Ammon's horn (tissue), 1 donor: ENCODE data around the gene ADAMTS15.
"Not testable (repeated sequence)": the region's sequence is repeated elsewhere in the genome, so short reads cannot be mapped to it uniquely, and the experiment has no call there.

ENCODE experiments used
- DNase-seq: peaks from one replicate; pipeline ENCODE4 v3.0.0-alpha.2; 2016; ENCODE audit warnings: low spot score

The ADAMTS15 gene

DNA sequence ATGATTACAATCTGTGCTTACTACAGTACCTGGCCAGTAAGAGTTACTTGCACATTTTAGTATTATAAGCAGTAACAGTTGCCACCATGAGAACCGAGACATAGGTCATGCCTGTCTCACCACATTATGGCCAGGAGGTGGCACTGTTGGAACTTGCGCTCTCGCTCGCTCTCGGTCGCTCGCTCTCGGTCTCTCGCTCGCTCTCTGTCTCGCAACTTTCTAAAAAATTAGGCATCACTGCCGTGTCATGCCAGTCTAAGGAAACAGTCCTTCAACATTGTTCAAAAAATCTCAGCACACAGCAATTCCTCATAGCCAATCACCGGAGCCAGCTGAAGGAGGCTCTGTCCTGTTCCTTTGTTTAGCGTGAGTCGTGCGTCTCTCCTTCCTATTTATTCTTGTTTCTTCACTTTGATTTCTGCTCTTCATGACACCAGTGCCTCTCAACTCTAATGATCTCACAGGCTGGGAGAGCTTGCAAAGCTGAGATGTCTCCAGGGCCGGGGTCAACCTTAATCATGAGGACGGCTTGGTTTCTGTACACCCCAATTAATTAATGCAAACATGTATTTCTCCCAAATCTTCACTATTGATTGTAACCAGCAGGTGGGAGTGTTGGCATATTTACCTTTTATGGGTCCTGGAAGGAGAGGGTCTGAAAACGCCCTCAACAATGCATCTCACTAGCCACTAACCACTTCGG, 13.8 kb upstream of the ADAMTS15 start:
- peak; percentile 94 for DNase-seq

DNA sequence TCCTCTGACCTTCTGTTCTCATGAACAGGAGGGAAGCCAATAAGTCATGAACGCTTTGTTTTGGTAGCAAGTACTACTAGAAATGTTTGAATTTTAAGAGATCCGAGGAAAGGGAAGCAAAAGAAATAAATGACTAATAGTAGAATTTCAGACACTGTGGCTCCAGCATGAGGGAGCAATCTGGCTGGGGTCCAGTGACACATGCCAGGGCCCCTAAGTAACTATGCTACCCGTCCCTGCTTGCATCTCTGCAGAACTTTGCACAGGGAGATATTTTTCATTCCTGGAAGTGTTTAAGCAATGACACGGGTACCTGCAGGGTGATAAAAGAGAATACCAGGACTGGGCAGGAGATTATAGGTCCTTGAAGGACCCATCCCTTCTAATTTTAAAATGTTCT, 12.8 kb upstream of the ADAMTS15 start:
- no peak for DNase-seq

DNA sequence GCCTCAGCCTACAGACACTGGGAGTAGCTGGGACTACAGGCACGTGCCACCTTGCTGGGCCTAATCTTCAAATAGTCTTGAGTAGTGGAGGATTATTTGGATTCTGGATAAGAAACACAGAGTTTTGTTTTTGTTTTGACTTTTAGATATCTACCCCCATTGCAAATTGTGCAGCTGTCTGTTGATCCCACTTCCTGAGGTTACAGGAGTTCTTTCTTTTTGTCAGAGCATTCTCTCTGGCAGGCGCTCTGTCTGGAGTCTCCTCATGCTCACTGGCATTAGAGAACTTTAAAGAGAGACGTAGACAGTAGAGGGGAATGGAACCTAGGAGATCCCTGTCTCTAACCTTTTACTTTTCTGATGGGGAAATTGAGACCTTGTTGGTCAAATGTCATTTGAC, 12.3 kb upstream of the ADAMTS15 start:
- DNase-seq = no peak

DNA sequence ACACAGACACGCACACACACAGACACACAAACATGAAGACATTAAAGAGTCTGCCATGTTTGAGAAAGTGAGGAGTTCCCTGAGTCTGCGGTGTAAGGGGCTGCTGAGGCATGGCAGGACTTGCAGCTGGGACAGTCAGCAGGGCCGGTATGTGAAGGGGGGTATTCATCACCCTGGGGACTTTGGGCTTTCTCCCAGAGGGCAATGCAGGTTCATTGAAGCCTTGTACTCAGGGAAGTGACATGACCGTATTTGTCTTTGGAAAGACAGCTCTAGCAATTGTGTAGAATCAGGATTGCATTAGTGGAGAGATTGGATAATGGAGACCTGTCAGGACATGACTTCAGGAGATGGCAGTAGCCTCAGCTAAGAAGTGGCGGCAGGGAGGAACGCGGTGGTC, 10.6 kb upstream of the ADAMTS15 start:
- DNase-seq = no peak

DNA sequence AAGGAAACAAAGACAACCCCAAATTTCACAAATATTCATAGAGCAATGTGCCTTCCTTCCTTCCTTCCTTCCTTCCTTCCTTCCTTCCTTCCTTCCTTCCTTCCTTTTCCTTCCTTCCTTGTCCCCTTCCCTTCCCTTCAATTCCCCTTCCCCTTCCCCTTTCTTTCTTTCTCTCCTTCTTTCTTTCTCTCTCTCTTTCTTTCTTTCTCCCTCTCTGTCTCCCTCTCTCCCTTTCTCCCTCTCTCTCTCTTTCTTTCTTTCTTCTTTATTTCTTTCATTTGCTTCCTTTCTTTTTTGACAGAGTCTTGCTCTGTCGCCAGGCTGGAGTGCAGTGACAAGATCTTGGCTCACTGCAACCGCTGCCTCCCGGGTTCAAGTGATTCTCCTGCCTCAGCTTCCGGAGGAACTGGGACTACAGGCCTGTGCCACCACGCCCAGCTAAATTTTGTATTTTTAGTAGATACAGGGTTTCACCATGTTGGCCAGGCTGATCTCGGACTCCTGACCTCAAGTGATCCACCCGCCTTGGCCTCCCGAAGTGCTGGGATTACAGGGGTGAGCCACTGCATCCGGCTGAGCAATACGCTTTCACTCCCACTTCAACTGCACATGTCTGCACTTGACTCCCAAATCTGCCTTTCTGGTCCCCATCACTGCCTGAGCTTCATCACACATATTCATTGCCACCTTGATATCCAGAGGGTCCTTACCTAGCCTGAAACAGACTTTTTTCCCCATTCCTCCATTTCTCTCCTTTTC, 9.9 kb upstream of the ADAMTS15 start:
- not testable (repeated sequence) for DNase-seq

DNA sequence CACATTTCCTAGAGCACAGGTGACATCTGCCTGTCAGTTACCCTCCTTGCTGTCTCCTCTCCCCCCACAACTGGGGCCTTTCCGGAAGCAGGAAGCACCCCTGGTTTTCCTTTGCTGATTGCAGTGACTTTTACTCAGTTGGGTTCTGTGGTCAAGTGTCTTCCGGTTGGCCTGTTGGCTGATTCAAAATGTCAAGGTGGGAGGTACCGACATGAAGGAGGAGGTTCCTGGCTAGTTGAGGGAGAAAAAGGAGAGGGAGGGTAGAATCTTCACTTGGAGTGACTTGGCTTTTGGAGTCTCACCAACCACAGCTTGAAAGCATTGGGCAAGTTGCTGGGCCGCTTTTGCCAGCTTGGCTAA, 9.3 kb upstream of the ADAMTS15 start:
- DNase-seq = no peak

DNA sequence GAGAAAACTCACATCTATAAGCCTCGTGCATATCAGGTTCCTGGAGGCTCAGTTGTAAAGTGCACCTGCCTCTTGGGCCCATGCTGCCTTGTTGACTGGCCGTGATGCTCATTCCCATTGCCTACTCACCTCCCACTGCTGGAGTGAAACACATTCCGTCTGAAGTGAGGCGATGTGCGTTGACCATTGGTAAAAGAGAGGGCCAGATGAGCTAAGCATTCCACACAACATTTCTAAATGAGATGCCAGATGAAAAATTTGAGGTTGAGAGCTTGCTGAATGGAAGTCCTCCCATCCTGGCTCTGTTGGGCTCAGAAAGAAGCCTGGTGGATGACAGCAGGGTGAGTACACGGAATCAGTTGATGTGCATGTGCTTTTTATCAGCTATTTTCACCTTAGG, 8.6 kb upstream of the ADAMTS15 start:
- no peak for DNase-seq

DNA sequence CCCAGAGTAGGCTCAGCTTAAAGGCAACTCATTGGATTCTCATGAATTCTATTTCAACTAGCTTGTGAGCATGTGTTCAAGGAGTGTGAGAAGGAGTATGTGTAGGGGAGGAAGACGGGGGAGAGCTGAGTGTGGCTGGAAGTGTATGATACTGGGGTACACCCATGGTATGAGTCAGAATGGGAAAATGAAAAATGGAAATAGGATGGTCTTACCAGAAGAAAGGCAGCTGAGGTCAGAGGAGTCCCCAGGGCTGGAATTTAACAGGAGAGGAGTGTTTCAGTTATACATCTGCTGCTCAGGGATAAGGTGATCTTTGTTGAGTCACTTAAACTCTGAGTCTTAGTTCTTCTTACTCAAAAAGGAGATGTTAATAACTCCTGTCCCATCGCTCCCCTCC, 6.7 kb upstream of the ADAMTS15 start:
- no peak for DNase-seq

DNA sequence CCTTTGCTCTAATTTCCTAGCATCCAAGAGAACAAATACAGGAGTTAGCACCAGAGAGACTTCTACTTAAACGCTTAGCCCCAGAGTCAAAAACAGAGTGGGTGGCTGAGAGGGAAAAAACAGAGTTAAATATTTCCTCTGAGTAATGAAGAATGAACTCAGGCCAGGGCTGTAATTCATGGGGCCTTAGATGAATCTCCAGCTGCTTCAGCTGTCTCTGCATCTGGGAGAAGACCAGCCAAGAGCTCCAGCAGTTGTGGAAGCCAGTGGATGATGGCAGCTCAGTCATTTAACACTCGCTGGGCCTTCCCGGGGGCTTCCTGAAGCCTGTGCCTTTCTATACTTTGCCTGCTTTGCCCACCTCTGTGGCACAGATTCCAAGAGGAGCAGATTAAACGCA, 5.7 kb upstream of the ADAMTS15 start:
- no peak for DNase-seq

DNA sequence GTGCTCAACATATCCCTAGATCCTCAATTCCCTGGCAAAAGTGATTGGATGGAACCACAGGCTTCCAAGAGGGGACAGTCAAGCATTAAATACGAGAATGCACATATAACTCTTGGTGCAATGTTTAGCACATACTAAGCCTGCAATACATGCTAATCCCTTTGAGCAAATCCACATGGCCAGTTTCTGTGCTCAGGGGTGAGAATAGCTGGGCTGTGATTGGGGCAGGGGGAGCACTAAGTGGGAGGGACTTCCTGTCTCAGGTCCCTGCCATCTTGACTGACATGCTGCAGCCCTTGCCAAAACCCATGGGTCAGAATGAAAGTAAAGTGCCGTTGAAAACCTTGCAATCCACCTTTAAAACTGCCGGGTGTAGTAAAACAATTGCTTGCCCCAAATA, 2.7 kb upstream of the ADAMTS15 start:
- DNase-seq = no peak

DNA sequence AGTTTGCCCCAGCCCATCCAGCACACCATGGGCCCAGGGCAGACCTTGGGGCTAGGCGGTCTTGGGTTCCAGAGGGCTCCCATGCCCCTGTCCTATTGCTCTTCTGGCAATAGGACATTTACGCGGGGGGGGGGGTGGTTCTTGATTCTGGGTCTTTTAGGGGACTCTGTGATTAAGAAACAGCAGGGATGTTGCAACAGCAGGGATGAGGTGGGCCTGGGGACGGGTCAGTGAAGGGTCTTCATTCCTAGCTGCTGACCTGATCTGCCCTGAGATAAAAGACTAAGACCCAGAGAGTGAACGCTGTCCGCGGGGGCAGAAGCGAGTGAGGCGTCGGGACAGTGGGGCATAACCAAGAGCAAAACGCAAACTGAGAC, 418 bp upstream of the ADAMTS15 start:
- DNase-seq = no peak

DNA sequence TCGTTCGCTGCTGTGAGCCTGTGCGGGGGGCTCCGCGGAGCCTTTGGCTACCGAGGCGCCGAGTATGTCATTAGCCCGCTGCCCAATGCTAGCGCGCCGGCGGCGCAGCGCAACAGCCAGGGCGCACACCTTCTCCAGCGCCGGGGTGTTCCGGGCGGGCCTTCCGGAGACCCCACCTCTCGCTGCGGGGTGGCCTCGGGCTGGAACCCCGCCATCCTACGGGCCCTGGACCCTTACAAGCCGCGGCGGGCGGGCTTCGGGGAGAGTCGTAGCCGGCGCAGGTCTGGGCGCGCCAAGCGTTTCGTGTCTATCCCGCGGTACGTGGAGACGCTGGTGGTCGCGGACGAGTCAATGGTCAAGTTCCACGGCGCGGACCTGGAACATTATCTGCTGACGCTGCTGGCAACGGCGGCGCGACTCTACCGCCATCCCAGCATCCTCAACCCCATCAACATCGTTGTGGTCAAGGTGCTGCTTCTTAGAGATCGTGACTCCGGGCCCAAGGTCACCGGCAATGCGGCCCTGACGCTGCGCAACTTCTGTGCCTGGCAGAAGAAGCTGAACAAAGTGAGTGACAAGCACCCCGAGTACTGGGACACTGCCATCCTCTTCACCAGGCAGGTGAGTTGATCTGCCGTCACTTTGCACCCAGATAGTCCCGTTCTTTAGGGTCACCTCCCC, 1.0 kb downstream of the ADAMTS15 start:
- DNase-seq = no peak

DNA sequence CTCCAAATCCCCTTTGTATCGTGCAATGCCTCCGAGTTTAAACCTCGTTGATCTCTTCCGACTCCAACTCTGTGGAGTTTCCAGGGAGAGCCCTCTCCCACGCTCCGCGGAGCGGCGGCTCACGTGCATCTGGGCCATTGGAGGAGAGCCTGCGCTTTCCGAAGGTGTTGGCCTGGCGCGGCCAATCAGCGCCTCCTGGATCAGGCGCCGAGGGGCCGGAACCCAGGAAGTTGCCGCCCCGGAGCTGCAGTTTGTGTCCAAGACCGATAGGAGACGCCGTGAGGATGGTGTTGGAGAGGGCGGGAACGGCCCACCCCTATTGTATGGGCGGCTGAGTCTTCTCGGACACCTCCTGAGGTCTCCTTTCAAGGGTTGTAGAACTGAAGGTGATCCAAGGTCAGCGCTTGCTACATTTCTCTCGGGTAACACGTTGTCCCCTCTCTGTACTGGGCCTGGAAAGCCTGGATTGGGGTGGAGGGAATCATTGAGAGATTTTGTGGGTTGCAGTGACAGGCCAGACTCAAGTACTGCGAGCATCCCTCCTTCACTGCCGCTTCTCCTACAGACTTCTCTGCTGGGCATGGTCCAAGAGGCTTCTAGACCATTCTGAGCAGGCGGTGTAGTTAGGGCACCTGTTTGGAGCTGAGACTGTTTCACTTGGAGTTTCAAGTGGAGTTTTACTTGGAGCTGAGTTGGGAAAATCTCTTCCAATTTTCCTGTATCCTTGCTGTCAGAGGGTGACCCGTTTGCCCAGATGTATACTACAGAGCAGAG, 1.7 kb downstream of the ADAMTS15 start:
- no peak for DNase-seq

DNA sequence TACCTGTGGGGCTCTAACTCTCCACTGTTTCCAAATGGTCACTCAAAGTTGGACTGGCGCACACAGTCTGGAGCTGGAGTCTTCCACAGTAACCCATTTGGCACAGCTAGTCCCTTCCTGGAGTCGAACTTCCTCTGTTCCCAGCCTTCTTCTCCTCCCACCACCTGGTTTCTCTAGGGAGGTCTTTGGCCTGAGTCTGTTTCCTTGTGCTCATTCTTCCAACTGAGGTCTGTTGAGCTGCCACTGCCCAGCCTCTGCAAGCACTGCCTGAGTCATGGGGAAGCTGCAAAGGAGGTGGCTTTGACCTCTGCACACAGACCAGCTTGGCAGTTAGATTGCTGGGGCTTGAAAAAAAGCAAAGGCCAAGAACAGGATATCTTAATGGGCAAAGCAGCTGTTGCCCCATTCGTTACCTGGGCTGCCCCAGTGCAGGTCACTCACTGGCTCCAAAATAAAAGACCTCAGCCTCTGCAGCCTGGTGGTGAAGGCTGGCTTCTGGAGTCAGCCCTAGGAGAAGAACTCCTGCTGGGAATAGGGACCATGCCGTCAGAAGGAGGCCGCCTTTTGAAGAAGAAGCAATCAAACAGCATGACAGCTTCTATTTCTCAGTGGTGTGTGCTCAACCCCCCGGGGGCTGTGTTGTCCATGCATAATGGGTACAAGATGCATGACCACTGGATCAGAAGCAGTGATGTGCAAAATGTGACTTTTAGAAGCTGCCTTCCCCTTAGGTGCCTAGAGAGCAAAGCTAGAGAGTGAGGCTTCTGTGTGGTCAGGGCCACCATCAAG, 3.0 kb downstream of the ADAMTS15 start:
- DNase-seq = no peak

DNA sequence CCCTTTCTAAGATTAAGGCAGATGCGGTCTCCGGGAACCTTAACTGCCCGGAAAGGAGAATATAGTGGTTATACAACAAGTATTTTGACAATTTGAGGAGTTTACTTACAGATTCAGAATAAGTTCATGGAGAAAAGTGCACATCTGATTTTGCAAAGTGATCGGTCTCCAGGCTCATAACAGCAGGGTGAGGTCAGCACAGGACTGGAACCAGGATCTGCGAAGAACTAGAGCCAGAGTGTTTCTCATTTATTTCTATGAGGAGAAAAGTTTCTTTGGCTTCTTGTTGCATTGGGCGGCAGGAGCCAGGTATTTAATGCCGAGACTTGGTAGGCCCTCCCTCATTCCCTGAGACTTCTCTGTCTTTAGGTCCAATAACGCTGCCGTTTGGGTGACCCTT, 3.7 kb downstream of the ADAMTS15 start:
- no peak for DNase-seq

DNA sequence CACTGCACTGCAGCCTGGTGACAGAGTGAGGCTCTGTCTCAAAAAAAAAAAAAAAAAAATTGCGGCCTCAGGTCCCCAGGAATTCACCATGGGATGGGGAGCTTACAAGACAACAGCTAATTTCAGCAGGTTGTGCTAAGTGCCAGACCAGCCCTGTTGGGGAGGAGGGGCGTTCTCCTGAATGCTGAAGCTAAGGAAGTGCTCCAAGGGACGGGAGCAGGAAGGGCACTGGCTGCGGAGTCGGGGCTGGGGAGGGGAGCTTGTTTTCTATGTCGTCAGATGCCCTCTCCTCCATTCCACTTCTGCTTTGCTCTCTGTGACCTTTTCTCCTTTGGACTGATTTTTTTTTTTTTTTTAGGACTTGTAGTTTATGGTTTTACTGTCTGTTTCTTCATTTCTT, 4.5 kb downstream of the ADAMTS15 start:
- no peak for DNase-seq

DNA sequence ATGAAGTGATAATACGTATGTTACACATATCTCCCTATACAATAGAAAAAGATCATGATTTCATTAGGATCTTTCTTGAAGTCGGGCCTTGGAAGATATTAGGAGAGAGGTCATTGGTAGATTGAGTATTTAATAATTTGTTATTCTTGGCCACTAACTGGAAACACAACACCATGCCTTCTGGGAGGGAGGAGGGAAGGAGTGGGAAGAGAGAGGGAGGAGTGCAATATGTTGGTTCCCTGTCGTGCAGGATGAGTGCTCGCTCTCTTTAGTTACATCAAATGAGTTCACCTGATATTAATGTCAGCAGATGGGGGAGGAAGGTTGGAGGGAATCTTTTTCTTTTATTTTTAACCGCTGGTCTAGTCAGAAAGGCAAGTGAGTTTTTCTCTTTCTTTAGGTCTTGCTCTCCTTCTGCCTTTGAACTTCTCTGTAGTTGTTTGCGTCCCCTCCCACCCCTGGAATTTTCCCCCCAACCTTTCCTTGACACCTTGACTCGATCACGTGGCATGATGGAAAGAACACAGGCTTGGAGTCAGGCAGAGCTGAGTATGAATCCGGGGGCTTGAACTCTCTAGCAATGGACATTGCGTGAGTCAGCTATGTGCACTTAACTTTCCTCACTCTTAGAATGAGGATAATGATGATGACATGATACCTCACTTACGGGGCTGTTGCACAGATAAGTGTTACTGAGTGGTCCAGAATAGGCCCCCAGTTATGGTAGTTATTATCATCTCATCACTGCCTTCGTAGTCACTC, 6.2 kb downstream of the ADAMTS15 start:
- peak; percentile 42 for DNase-seq

DNA sequence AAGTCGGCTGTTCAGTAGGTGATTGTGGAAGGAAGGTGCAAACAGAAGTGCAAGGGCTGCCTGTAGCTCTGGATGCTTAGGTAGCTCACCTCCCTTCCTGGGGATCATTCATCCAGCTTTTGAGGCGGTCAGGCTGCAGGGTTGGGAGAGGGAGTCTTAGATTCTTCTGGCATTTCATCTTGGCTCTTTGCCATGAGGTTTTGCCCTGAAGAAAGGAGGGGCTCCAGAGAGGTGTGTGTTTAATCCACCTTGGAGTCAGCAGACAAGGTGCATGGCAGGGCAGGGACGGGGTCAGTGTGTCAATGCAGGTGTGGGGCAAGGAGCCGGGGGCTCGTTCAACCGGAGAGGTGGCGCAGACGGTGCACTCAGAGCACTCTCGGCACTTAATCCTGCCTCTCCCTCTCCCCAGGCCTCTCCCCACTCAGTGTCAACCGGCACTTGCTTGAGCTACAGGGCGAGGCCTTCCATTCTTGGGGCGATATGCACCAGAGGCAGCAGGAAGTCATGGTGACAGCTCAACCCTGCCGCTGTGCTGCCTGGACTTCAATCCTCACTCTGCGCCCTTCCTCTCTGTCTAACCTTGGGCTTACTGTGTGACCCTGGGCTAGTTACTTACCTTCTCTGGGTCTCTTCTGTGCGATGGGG, 7.2 kb downstream of the ADAMTS15 start:
- DNase-seq = no peak

DNA sequence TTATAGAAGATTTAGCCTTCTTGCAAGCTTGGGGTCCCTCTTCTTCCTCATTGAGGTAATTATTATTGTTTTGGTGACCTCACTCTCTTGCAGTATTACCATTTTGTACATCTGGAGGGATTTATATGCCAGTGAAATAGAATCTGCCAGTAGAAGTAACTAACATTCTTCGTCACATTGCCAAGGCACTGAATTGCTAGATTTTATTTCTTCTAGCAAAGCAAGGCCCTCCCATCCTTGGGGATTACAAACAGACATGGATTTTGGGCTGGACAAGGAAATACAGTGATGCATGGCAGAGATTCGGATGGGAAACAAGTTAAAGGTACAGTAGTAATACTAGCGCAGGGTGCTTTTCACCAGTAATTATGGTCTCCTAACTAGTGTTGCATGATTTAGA, 7.8 kb downstream of the ADAMTS15 start:
- DNase-seq = no peak

DNA sequence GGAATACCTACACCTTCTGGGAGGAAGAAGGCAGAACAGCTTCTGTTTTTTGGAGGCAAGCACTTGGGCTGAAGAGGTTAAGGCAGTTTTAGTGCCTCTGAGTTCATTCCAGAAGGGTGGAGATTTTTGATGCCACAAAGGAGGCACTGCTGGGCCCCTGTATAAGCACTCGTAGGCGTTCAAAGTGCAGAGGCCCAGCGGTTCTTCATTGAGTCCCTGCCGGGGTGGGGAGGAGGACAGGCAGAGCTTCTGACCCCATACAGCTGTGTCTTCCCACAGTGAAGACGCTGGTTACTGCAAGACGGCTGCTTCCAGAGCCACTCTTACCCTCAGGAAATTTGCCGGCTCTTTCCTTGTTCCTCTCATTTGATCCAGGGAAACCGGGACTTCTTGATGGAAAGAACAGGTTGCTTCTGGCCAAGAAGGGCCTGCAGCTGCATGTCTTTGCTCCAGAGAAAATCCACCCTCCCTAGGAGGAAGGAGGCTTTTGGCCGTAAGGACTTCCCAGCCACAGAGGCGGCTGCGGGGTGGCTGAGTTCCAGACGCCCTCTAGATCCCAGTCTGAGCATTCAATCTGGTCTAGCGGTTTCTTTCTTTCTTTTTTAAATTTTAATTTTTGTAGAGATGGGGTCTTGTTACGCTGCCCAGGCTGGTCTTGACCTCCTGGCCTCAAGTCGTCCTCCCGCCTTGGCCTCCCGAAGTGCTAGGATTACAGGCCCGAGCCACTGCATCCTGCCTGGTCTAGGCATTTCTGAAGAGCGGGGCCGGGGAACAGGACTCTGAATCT, 9.4 kb downstream of the ADAMTS15 start:
- DNase-seq = no peak
